GM19238 (cell line): ENCODE data around the gene C4BPB.

Experiments used
- DNase-seq: peaks from one replicate; pipeline ENCODE4 v3.0.0; 2011; ENCODE audit warnings: low spot score; ENCODE audit not compliant: insufficient read length

The C4BPB gene

GRCh38 chr1:207058878-207059867 is 29.5 kb upstream of the C4BPB start:
- no peak for DNase-seq

GRCh38 chr1:207059881-207060280 is 28.8 kb upstream of the C4BPB start:
- DNase-seq, result no peak

GRCh38 chr1:207060596-207060995 is 28.1 kb upstream of the C4BPB start:
- no peak for DNase-seq

GRCh38 chr1:207062058-207062457 is 26.6 kb upstream of the C4BPB start:
- no peak for DNase-seq

- no peak for DNase-seq
Measured at GRCh38 chr1:207063014-207063413, 25.6 kb upstream of the C4BPB start.

GRCh38 chr1:207064561-207064960 is 24.1 kb upstream of the C4BPB start:
- no peak for DNase-seq

GRCh38 chr1:207067185-207067584 is 21.5 kb upstream of the C4BPB start:
- no peak for DNase-seq

GRCh38 chr1:207067665-207068064 is 21.0 kb upstream of the C4BPB start:
- DNase-seq, result no peak

- DNase-seq, result no peak
Measured at GRCh38 chr1:207069061-207069460, 19.6 kb upstream of the C4BPB start.

- no peak for DNase-seq
Measured at GRCh38 chr1:207069858-207070506, 18.7 kb upstream of the C4BPB start.

- DNase-seq, result no peak
Measured at GRCh38 chr1:207070811-207071210, 17.8 kb upstream of the C4BPB start.

GRCh38 chr1:207071426-207071825 is 17.2 kb upstream of the C4BPB start:
- DNase-seq, result no peak

GRCh38 chr1:207072233-207072632 is 16.4 kb upstream of the C4BPB start:
- DNase-seq, result no peak

GRCh38 chr1:207073906-207074820 is 14.5 kb upstream of the C4BPB start:
- no peak for DNase-seq

- no peak for DNase-seq
Measured at GRCh38 chr1:207076181-207076955, 12.3 kb upstream of the C4BPB start.

GRCh38 chr1:207077012-207077411 is 11.6 kb upstream of the C4BPB start:
- no peak for DNase-seq

GRCh38 chr1:207077470-207078377 is 10.9 kb upstream of the C4BPB start:
- DNase-seq, result peak; percentile 35

GRCh38 chr1:207078578-207079132 is 10.0 kb upstream of the C4BPB start:
- no peak for DNase-seq

- no peak for DNase-seq
Measured at GRCh38 chr1:207079706-207080241, 8.9 kb upstream of the C4BPB start.
